ENCODE measurements around the gene LAMA3.

GRCh38 chr18:23906658-23907057, 217.4 kb downstream of the LAMA3 start:
- TF ChIP-seq CTCF (IDR thresholded peaks at IDR 0.05) (no peak), EP300 (IDR thresholded peaks at IDR 0.05) (no peak), POLR2A (IDR thresholded peaks at IDR 0.05) (no peak)
